Stimulated activated CD4-positive, alpha-beta T cell treated with anti-CD3 and anti-CD28 coated beads, Interleukin-1b, Interleukin-23, amount 100 ng/mL, for 24 hours (primary cell): ENCODE results near the gene WBP11.

Experiments used
- DNase-seq, 4 experiments: peaks; one replicate each; pipeline ENCODE4 v3.0.0-alpha.2; 2020; ENCODE audit warnings: low read depth in 4 of 4, low spot score in 1 of 4

The WBP11 gene

GRCh38 chr12:14803011-14803829 is at the start of gene WBP11, which contains the start of gene C12orf60:
WBP11 (minus strand) TSS chr12:14803478; CDS start chr12:14801383, 2,095 bp downstream.
C12orf60 (plus strand) TSS chr12:14803670; CDS start chr12:14822936, 19,266 bp downstream.
- peak; percentile 64 to 77 (median 74) for DNase-seq

GRCh38 chr12:14852880-14853279 is 49.6 kb upstream of the WBP11 start:
- no peak for DNase-seq

- DNase-seq = no peak
Observed at GRCh38 chr12:14850929-14851663, 47.8 kb upstream of the WBP11 start.

GRCh38 chr12:14849661-14850060 is 46.4 kb upstream of the WBP11 start:
- no peak for DNase-seq

GRCh38 chr12:14846876-14847580 is 43.8 kb upstream of the WBP11 start:
- no peak for DNase-seq

- no peak for DNase-seq
Observed at GRCh38 chr12:14846042-14846587, 42.8 kb upstream of the WBP11 start.

GRCh38 chr12:14845350-14845750 is 42.1 kb upstream of the WBP11 start:
- peak in 3 of 4 experiments; percentile 2 to 6 (median 4) for DNase-seq

- no peak for DNase-seq
Observed at GRCh38 chr12:14844401-14844800, 41.1 kb upstream of the WBP11 start.

GRCh38 chr12:14843425-14843887 is 40.2 kb upstream of the WBP11 start, which contains the start of gene ART4:
ART4 (minus strand) TSS chr12:14843526; CDS start chr12:14843113, 413 bp downstream.
- DNase-seq = no peak

GRCh38 chr12:14842315-14842714 is 39.0 kb upstream of the WBP11 start:
- no peak for DNase-seq

- DNase-seq = no peak
Observed at GRCh38 chr12:14841761-14842160, 38.5 kb upstream of the WBP11 start.

- no peak for DNase-seq
Observed at GRCh38 chr12:14840616-14841015, 37.3 kb upstream of the WBP11 start.

- DNase-seq = no peak
Observed at GRCh38 chr12:14839262-14839661, 36.0 kb upstream of the WBP11 start.

GRCh38 chr12:14836336-14837210 is 33.3 kb upstream of the WBP11 start:
- no peak for DNase-seq

- no peak for DNase-seq
Observed at GRCh38 chr12:14834509-14834908, 31.2 kb upstream of the WBP11 start.

GRCh38 chr12:14833952-14834351 is 30.7 kb upstream of the WBP11 start:
- DNase-seq = no peak

GRCh38 chr12:14833336-14833735 is 30.1 kb upstream of the WBP11 start:
- DNase-seq = no peak

GRCh38 chr12:14828892-14829291 is 25.6 kb upstream of the WBP11 start:
- no peak for DNase-seq

GRCh38 chr12:14827043-14827442 is 23.8 kb upstream of the WBP11 start:
- DNase-seq = no peak

GRCh38 chr12:14826491-14826890 is 23.2 kb upstream of the WBP11 start:
- DNase-seq = no peak
